Right lobe of liver (tissue), 6 donors: ENCODE results near the gene PTPRN2. TPM values are rescaled to one million over a fixed set of nuclear protein-coding genes. Genes with fewer than 3 reads are reported as not detected.

ENCODE experiments used
- ATAC-seq, 4 donors: fragments of 200-7000 bp; cut with Tn5 transposase; one replicate each; pipeline ENCODE4 v1.9.1; 2020; ENCODE audit warnings: mild to moderate bottlenecking in 4 of 4, moderate library complexity in 4 of 4
- DNase-seq, 3 donors: peaks; one replicate each; pipeline ENCODE4 v3.0.0-alpha.2; 2020
- H3K27ac ChIP-seq, 3 donors: fragments of 200-600 bp; one replicate each; pipeline ENCODE4 v1.8.0; 2022
- H3K27me3 ChIP-seq, 2 donors: fragments of 200-600 bp; one replicate each; pipeline ENCODE4 v1.8.0; 2022
- H3K36me3 ChIP-seq, 4 donors: fragments of 200-600 bp; sonication (generic) in 1 of 4; one replicate each; pipeline versions ENCODE4 v1.5.1 to v1.8.0; 2017 to 2022; ENCODE audit warnings: control low read depth in 1 of 4
- H3K4me1 ChIP-seq, 4 donors: fragments of 200-600 bp; sonication (generic) in 1 of 4; one replicate each; pipeline versions ENCODE4 v1.5.1 to v1.8.0; 2017 to 2022; ENCODE audit warnings: control low read depth in 1 of 4
- H3K4me3 ChIP-seq, 3 donors: fragments of 200-600 bp; one replicate each; pipeline ENCODE4 v1.8.0; 2022
- H3K9me3 ChIP-seq, 4 donors: fragments of 200-600 bp; sonication (generic) in 1 of 4; one replicate each; pipeline versions ENCODE4 v1.5.1 to v1.8.0; 2017 to 2022; ENCODE audit warnings: control low read depth in 1 of 4
- POLR2A ChIP-seq: fragments of 450-650 bp; IDR thresholded peaks from one replicate; pipeline ENCODE4 v1.6.1; 2017; ENCODE audit warnings: antibody characterized with exemption, mild to moderate bottlenecking
- WGBS: methylation state at CpG from one replicate; pipeline ENCODE4 v1.1.6; 2018; ENCODE audit warnings: low coverage, low lambda C conversion rate; ENCODE audit not compliant: insufficient coverage; ENCODE audit errors: missing lambda C conversion rate; 5-methylcytosine and 5-hydroxymethylcytosine counted together
- intact Hi-C, 2 donors: fragments of 100-400 bp; cut with DNase I; formaldehyde crosslinking; loops; one replicate each; pipeline versions ENCODE4 v1.11.2 to v1.14.1; 2022
- total RNA-seq, 6 experiments: library from RNA; depleted of rRNA in 2 of 6; stranded (reverse); fragments of >200 nt in 2 of 6; fragmentation: NEBNext Ultra II Directional in 3 of 6; extraction: Animal tissue kit (Norgen Biotek cat#: 25700) in 3 of 6; gene quantifications; one replicate each; pipeline versions ENCODE4 v1.1.0 to v1.2.4, GENCODE V29; 2016 to 2023
- TF ChIP-seq, protein P1 (sequence below), 4 donors: fragments of 200-600 bp in 3 of 4; fragments of 450-650 bp in 1 of 4; IDR thresholded peaks; one replicate each; pipeline versions ENCODE4 v1.5.1 to v1.8.0; 2016 to 2022; ENCODE audit warnings: antibody characterized with exemption in 4 of 4, mild to moderate bottlenecking in 2 of 4
- donor health status: DM: no; HTN: yes; CAD: no.
- donor health status: DM: no; HTN: no; CAD: no.
- donor health status: DM: no; HTN: no; CAD: no.
- donor health status: DM: no; HTN: yes; CAD: no.
- donor health status: DM: no; HTN: yes; CAD: no.

Gene PTPRN2
- total RNA-seq, 6 experiments from 2014 or later: 0.15 to 0.87 (median 0.67) TPM

DNA sequence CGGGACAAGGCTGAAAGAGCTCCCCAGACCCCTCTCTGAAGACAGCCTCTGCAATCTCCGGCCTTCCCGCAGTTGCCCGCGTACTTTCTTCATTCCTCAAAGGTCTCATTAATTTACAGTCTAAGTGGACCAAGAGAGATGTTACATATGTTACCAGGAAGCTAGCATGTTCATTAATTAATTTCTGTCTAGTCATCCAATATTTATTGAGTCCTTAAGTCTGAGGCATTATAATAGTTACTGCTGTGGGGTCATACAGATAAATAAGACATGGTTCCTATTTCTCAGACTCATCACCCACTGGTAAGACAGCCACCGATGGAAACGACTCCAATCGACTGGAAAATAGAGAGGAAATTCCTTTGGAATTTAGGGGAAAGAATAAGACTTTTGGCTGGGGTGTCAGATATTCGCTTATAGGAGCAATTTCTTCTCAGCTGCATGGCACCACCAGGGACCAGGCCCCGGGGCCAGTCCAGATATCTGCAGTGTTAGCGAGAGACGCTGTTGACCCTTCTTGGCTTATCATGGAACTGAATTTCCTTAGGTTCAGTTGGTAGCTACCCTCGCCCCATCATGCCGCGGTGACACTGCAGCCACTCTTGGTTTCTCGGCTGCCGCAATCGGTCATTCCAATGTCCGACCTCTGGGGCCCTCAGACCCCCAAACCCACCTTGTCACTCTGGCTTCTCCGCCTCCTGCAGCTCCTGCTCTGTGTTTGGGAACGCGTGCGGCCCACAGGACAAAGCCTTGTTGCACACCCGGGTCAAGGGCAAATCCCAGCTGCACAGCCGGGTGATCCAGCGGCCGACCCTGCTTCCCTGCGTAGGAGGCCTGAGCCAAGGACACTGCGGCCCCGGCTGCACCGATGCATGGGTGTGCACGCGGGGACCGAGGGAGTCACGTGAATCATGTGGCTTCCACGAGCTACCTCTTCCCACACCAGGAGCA is 867.6 kb downstream of the PTPRN2 start:
- WGBS: 63% methylated on average over 10 of the region's 36 CpGs
- Histone ChIP-seq H3K27me3 (no peaks in the 10 kb centered on the region), H3K4me3 (no peak overlapping the region), H3K4me1 (no peaks in the 10 kb centered on the region), H3K36me3 (no peaks in the 10 kb centered on the region), H3K9me3 (no peaks in the 10 kb centered on the region), H3K27ac (no peak overlapping the region)
- TF ChIP-seq, protein P1, sequence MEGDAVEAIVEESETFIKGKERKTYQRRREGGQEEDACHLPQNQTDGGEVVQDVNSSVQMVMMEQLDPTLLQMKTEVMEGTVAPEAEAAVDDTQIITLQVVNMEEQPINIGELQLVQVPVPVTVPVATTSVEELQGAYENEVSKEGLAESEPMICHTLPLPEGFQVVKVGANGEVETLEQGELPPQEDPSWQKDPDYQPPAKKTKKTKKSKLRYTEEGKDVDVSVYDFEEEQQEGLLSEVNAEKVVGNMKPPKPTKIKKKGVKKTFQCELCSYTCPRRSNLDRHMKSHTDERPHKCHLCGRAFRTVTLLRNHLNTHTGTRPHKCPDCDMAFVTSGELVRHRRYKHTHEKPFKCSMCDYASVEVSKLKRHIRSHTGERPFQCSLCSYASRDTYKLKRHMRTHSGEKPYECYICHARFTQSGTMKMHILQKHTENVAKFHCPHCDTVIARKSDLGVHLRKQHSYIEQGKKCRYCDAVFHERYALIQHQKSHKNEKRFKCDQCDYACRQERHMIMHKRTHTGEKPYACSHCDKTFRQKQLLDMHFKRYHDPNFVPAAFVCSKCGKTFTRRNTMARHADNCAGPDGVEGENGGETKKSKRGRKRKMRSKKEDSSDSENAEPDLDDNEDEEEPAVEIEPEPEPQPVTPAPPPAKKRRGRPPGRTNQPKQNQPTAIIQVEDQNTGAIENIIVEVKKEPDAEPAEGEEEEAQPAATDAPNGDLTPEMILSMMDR (IDR thresholded peaks at IDR 0.05): no peak
- TF ChIP-seq POLR2A: no peak
- DNase-seq (no peak), ATAC-seq (no peak)
- intact Hi-C loops: no loop called here

DNA sequence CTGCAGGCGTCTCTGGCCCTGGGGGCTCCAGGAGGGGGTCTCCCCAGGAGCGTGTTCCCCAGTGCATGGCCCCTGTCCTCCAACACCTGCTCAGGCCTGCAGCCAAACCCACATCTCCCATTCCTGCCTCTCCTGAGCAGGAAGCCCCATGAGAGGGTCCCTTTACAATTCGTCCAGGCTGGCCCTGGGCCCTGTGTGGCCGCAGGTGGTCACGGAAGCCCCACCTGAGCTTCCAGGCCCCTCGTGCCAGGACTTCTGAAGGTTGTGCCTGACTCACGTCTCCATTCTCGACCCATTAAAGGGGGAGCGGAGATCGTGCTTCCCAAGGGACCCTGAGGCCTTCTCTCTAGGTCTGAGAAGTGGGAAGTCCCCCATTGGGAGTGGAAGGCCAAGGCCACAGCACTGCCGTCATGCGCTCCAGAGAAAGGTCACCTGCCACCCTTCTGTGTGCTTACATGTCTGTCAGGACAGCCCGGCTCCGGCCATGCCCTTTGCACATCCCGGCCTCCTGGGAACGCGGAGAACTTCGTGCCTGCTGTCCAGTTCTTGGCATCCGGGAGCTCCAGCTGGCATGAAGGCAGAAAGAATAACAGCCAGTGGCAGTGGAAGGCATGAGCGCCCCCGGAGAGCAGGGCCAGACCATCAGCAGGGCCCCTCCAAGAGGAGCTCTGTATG is 868.5 kb downstream of the PTPRN2 start:
- intact Hi-C loops: no loop called here
- Histone ChIP-seq H3K4me1 (no peaks in the 10 kb centered on the region), H3K27ac (no peak overlapping the region), H3K27me3 (no peaks in the 10 kb centered on the region), H3K36me3 (no peaks in the 10 kb centered on the region), H3K9me3 (no peaks in the 10 kb centered on the region), H3K4me3 (no peak overlapping the region)
- no peak for ATAC-seq
- TF ChIP-seq, protein P1 (IDR thresholded peaks at IDR 0.05): no peak
- TF ChIP-seq POLR2A: no peak
- WGBS: 53% methylated on average over 3 of the region's 21 CpGs
- DNase-seq: no peak

DNA sequence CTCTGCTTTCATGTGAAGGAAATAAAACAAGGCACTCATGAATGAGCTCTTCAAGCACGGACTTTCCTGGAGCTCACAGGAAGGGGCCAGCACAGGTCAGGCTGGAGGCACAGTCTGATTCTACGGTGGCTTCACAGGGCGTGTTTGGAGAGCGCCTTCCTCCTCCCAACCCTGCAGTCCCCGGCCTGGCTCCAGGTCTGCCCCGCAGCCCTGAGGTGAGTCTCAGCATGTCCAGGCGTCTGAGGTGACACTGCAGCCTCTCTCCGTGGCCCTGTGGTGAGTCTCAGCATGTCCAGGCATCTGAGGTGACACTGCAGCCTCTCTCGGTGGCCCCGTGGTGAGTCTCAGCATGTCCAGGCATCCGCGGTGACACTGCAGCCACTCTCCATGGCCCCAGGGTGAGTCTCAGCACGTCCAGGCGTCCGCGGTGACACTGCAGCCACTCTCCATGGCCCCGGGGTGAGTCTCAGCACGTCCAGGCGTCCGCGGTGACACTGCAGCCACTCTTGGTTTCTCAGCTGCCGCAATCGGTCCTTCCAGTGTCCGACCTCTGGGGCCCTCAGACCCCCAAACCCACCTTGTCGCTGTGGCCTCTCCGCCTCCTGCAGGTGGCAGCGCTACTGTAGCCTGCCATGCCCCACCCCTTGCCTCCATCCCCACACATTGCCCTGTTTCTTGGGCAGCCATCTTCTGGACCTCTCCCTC is 869.2 kb downstream of the PTPRN2 start:
- no peak for DNase-seq
- no peak for ATAC-seq

More for the DNA sequence above, 869.2 kb downstream of the PTPRN2 start:
- H3K9me3 ChIP-seq: no peaks in the 10 kb centered on the region
- H3K4me1 ChIP-seq: no peaks in the 10 kb centered on the region
- WGBS: 70% methylated on average over 7 of the region's 27 CpGs
- H3K27ac ChIP-seq: no peak overlapping the region
- no peak overlapping the region for H3K4me3 ChIP-seq
- intact Hi-C loops: no loop called here
- TF ChIP-seq, protein P1 (IDR thresholded peaks at IDR 0.05): no peak
- no peak for TF ChIP-seq POLR2A
- no peaks in the 10 kb centered on the region for H3K27me3 ChIP-seq
- H3K36me3 ChIP-seq: no peaks in the 10 kb centered on the region
